Effector CD8-positive, alpha-beta T cell (primary cell): Measurements from ENCODE around the gene KBTBD7.

Experiments
- DNase-seq: peaks from one replicate; lab custom pipeline; 2025; lab: John Stamatoyannopoulos, UW
- total RNA-seq, 4 experiments: gene quantifications; one replicate each; lab custom pipeline; 2026; lab: John Stamatoyannopoulos, UW

KBTBD7 gene, protein sequence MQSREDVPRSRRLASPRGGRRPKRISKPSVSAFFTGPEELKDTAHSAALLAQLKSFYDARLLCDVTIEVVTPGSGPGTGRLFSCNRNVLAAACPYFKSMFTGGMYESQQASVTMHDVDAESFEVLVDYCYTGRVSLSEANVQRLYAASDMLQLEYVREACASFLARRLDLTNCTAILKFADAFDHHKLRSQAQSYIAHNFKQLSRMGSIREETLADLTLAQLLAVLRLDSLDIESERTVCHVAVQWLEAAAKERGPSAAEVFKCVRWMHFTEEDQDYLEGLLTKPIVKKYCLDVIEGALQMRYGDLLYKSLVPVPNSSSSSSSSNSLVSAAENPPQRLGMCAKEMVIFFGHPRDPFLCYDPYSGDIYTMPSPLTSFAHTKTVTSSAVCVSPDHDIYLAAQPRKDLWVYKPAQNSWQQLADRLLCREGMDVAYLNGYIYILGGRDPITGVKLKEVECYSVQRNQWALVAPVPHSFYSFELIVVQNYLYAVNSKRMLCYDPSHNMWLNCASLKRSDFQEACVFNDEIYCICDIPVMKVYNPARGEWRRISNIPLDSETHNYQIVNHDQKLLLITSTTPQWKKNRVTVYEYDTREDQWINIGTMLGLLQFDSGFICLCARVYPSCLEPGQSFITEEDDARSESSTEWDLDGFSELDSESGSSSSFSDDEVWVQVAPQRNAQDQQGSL
- 12.8 to 28.1 (median 20.3) reads per million in 4 experiments for total RNA-seq

DNA sequence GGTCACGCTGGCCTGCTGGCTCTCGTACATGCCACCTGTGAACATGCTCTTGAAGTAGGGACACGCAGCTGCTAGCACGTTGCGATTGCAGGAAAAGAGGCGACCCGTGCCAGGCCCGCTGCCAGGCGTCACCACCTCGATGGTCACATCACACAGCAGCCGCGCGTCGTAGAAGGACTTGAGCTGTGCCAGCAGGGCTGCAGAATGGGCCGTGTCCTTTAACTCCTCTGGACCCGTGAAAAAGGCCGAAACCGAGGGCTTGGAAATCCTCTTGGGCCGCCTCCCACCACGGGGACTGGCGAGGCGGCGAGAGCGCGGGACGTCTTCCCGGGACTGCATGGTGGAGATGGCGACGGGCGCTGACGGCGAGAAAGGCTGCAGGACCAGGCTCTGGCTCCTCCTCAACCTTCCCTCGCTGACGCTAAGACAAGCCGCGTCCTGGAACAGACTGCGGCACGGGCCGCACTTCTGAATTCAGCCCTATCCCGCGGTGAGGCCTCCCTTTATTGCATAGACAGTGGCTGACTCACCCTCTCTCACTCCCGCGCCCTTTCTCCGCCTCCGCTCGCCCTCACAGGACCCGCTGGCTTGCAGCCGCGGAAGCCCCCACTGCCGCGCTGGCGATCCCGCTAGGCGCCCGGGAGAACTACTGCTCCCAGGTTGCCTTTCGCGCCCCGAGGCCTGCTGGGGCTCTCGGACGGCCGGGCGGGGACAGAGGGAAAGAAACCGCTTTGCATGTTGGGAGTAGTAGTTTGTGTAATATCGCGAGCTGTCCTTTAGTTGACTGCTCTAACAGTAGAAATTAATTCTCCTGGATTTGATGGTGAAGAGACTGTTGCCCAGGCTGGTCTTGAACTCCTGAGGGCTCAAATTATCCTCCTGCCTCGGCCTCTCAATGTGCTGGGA lies at the start of gene KBTBD7:
KBTBD7 (minus strand) TSS at position 651 of the 906 bp plus-strand sequence; CDS start at position 339, 312 bp downstream.
- peak; percentile 82 for DNase-seq

DNA sequence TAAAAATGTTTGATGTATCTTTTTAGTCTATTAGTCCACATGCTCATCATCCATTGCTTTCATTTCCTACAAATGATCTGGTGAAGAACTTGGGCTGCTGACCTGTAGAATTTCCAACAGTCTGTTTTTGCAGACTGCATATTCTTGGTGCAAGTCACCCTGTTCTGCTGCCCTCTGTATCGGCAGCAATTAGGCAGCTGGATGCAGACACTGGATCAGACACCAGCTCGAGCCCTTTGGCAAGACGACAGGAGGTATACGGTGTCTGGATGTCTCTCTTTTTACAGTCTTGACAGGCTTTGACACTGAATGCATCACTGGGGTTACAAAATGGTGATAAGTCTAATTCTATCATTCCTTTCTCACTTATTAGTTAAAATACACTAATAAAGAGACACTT lies 47.3 kb upstream of the KBTBD7 start:
- DNase-seq: no peak

DNA sequence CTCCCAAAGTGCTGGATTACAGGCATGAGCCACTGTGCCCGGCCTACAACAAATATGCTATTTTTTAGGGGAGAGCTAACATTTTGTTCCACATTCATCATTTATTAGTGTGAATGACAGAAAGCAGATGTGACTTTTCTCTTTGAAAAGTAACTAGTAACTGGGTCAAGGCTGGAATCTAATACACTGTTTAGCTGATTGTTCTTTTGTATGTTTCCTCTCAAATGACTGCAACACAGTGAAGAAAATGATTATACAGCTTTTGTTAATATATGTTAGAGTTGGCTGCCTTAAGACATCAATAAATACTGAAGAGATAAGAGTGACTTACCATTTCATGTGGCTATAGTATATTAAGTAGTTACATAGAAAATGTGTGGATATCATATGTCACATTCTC lies 42.0 kb upstream of the KBTBD7 start:
- DNase-seq: no peak

DNA sequence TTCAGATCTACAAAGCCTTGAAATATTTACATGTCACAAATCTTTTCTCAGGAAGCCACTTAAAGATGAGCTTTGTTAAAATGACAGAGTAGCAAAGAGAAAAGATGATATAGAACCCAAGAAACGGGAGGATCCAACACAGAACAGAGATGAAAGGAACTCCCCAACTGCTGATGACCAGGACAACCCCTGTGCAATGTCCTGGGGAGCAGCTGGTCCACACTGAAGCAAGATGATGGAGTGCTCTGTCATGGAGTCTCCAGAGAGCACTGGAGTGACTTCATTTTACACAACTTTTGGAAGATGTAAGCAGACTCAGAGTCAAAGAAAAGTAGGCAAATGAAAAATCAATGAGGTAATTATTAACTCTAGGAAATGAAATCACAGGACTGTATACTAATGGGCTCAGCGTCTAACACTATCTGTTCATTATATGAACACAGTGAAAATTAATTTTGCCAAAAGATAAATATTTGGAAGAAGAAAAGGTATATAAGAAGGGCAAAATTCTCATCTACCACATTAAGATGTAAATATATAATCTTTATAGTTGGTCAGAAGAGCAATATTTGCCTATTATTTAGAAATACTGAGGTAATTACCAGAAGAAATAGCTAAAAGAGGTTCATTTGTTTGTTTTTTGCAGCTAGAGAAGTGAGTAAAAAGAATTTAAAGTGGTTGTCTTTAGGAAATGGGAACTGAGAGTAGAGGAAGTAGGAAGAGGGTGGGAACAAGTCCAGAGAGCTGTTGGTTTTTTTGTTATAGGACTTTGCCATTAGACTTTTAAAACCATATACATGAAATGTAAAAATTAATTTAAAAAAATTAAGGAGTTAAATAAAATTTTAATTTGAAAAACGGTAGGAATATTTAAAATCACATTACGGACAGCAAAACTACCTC lies 38.5 kb upstream of the KBTBD7 start:
- no peak for DNase-seq

DNA sequence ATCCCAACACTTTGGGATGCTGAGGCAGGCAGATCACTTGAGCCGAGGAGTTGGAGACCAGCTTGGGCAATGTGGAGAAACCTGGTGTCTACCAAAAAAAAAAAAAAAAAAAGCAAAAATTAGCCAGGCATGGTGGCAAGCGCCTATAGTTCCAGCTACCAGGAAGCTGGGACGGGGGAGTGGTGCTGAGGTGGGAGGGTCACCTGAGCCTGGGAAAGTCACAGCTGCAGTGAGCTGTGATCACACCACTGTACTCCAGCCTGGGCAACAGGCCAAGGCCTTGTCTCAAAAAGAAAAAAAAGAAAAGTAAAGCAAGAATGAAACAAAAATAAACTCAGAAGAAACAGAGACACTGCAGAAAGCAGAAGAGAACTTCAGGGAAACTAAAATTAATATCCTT lies 37.4 kb upstream of the KBTBD7 start:
- no peak for DNase-seq

DNA sequence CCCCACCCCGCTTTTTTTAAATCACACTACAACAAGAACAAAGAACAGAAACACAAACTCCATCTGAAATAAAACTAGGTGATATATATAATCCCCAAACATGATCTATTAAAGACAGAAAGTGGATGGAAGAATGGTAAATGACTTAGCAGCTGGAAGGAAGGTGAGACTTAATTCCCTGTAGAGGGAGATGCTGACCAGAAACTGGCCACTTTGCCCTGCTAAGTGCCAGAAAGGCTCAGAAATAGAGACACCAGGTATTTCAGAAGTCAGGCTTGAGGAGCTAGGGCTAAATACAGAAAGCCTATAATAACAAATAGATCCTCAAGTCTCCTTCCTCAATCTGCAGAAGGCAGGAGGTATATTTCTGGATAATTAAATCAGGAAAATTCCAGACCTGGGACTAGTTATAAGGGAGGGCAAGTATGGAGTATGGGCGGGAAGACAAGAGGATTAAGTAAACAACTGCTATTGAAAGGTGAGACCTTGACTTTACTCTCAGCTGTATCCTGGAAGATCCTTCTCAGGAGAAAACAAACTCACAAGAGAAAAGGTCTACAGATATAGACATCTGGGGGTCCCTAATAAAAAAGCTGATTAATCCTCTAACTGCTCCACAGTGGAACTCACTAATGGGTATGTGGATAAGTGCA lies 36.8 kb upstream of the KBTBD7 start:
- no peak for DNase-seq

DNA sequence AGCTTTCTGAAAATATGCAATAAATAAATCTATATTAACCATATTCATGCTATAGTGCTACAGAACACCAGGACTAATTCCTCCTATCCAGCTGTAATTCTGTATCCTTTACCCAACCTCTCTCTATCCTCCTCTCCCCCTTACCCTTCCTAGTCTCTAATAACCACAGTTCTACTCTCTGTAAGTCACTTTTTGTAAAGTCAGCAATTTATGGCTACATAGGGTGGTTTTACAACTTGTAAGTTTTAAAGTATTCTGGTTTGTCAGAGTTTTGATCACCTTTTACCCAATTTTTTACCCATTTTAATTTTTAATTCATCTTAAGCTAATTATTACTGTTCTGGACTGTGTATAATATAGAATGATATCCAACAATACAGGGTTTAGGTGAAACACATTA lies 35.0 kb upstream of the KBTBD7 start:
- no peak for DNase-seq

DNA sequence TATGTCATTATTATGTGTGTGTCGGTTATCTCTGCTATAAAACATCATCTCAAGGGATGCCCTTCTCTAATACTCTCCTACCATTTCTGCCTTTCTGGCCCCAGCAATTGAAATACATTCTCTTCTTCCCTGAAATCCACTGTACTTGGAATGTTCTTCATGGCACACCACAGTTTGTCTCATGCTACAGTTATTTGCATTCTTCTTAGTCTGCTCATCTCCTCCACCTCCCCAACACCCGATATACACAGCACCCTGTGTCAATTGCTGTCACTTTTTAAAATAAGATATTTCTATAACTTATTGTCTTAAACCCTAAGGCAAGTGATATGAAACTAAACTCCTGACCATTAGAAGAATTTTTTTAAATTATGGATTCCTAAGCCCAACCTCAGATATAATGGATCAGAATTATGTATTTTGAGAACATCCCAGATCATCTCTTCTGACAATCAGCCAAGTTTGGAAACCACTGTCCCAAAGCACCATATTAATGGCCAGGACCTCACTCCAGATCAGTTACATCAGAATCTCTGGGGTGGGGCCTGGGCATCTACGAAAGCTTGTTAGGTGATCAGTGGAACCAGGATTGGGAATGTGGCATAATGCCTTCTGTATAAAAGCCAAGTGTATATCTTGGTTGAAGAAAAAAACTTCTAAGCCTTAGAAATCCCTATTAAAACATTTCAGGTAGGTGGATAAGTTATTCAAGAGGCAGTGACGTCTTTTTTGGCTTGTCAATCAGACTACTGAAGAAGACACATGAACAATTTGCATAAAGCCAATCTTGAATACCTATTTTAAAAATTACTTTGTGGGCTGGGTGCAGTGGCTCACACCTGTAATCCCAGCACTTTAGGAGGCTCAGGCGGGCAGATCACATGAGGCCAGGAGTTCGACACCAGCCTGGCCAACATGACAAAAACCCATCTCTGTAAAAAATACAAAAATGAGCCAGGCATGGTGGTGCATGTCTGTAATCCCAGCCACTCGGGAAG lies 30.0 kb upstream of the KBTBD7 start:
- no peak for DNase-seq

DNA sequence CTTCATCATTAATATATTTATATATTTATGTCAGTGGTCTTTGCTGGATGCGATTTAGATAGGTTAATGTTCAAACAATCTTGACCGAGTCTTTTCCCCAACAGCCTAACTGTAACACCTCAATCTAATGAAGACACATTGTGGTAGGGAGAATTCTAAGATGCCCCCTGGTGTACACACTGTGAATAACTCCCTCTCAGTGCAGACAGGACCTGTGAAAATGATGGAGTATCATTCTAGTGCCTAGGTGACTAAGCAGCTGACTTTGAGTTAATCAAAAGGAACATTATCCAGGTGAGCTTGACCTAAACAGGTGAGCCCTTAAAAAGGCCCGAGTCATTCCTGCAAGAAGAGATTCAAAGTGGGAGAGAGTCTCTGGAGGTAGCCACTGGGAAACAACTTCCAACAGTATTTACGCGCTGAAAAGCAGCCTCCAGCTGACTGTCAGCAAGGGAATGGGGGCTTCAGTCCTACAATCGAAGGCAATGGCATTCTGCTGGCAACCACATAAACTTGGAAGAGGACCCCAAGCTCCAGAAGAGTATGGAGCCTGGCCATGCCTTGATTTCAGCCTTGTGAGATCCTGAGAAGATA lies 28.0 kb upstream of the KBTBD7 start:
- DNase-seq: peak; percentile 12

DNA sequence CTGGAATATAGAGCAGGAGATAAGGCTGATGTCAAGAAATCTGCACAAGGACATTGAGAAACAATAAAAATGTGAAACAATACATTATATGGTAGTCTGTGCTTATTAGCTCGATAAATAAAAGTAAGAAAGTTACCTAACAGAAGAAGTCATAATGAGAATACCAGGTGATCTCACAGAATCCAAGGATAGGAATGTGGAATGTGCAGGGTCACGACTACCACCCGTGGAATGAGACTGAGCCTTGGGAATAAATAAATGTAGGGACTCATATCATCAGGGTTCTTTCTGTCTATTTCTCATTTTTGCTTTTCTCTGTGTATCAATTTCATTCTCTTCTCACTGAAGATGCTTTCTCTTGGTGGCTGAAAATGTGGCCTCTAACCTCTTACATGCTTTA lies 26.0 kb upstream of the KBTBD7 start:
- DNase-seq: no peak

DNA sequence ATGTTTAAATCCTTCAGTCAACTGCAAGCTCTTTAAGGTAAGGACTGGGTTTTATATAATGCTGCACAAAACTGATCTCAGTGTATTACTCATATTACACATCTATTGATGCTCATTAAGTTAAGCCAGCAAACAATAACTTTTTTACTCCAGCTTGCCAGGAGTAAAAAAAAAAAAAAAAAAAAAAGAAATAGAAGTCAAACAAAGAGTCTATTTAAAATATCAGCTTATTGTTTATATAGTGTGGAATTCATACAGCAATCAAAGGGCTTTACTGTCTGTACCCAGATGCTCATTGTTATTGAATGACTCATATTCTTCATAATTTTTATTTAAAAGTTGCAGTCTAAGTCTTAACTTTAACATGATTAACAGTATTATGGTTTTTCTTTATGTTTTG lies 21.8 kb upstream of the KBTBD7 start:
- no peak for DNase-seq

DNA sequence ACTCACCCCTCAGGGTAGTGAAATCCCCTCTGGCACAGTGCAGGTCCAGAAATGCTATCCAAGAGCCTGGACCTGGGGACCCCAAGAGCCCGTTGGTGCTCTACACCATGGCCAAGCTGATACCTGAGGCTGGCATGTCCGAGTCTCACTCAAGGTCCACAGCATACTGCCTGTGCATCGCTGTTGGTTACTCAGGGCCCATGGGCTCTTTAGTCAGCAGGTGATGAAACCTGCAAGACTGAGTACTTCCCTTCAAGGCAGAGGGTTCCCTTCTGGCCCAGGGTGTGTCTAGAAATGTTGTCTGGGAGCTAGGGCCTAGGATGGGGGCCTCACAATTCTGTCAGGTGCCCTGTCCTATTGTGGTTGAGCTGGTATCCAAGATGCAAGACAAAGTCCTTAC lies 19.6 kb upstream of the KBTBD7 start:
- DNase-seq: no peak

DNA sequence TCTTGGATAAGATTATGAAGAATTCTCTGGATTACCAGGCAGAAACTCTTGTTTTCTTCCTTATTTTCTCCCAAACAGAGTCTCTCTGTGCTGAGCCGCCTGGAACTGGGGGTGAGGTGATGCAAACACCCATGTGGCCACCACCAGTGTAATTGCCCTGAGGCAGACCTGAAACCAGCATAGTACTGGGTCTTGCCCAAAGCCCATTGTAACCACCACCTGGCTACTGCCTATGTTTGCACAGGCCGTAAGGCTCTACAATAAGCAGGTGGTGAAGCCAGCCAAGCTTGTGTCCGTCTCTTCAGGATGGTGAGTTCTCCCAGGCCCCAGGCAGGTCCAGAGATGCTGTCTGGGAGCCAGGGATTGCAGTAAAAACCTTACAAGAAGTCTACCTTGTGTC lies 18.9 kb upstream of the KBTBD7 start:
- DNase-seq: no peak

DNA sequence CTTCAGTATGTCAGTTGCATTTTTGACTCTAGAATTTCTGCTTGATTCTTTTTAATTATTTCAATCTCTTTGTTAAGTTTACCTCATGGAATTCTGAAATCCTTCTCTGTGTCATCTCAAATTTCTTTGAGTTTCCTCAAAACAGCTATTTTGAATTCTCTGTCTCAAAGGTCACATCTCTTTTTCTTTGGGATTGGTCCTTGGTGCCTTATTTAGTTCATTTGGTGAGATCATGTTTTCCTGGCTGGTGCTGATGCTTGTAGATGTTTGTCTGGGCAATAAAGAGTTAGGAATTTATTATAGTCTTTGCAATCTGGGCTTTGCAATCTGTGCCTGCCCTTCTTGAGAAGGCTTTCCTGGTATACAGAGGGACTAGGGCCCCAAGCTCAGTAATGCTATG lies 18.5 kb upstream of the KBTBD7 start:
- no peak for DNase-seq

DNA sequence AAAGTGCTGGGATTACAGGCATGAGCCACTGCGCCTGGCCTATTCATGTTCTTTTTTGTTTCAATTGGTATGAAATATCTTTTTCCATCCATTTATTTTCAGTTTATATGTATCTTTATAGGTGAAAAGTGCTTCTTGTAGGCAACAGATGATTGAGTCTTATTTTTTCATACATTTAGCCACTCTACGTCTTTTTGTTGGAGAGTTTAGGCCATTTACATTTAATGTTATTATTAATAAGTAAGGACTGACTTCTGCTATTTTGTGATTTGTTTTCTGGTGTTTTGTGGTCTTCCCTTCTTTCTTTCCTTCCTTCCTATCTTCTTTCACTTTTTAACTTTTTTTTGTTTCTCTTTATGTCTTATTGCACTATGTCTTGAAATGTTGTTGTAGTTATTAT lies 16.7 kb upstream of the KBTBD7 start:
- no peak for DNase-seq

DNA sequence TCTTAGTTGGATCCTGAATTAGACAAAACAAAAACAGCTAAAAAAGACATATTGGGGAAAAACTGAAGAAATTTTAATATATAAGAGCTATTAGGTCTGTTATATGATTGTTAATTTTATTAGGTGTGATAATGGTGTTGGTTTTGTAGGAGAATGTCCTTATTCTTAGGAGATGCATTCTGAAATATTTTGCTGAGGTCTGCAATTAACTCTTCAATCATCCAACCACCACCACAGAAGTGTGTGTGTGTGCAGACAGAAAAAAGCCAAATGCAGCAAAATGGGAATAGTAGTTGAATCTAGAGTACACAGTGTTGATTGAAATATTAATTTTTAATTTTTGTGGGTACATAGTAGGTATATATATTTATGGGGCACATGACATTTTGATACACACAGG lies 12.1 kb upstream of the KBTBD7 start:
- no peak for DNase-seq

DNA sequence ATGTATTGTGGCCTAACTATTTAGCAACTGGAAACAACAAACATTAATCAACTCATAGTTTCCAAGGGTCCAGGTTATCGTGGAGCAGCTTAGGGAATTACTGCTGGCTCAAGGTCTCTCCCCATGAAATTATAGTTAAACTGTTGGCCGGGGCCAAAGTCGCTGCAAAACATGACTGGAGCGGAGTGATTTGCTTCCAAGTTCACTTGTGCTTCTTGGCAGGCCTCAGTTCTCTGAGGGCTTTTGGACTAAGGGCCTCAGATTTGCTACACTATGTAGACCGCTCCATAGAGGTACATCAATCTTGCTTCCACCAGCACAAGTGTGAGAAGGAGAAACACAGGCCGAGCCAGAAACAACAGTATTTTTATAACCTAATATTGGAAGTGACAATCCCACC lies 9.4 kb upstream of the KBTBD7 start:
- DNase-seq: no peak

DNA sequence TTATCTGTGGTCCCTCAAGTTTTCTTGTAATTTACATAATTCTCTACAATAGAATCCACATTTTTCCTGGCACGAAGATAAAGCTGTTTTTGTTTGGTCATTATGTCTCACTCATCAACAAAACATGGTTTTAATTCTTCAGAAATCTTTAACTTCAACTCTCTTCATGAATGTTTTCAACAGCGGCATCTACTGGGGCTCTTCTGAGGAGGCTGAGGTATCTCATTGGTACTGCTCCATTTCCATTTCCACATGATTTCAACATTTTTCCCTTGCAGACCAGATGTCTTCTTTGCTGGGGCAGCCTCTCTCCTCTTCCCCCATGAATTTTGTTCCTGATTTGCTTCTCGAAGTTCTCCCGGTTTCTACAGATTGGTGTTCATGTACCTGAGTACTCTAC lies 5.8 kb upstream of the KBTBD7 start:
- DNase-seq: no peak

DNA sequence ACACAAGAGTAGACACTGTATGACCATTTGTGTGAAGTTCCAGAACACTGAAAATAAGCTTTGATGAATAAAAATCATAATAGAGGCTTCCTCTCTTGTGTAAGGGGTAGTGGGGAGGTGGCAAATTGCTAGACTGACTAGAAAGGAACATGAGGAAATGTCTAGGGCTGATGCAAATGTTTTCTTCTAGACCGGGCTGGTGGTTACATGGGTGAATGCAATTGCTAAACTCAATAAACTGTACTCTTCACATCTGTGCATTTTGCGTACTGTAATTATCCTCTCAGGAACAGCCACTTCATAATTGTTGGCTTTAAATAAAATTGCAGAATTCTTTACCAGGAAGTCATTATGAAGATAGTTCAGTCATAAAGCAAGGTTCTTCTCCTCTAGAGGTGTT lies 5.2 kb upstream of the KBTBD7 start:
- no peak for DNase-seq
